NK-92 treated with Interleukin-12 subunit alpha and Interleukin-12 subunit beta, amount 100 ng/mL, for 24 hours (cell line): ENCODE results near the gene BAHCC1.

Experiments
- DNase-seq: peaks from one replicate; lab custom pipeline; 2025; lab: John Stamatoyannopoulos, UW

The BAHCC1 gene

GRCh38 chr17:81443269-81443668 lies 48.0 kb downstream of the BAHCC1 start:
- DNase-seq = no peak

GRCh38 chr17:81444610-81445339 lies 49.5 kb downstream of the BAHCC1 start:
- DNase-seq = no peak

- no peak for DNase-seq
Observed at GRCh38 chr17:81445642-81446503, 50.6 kb downstream of the BAHCC1 start.

GRCh38 chr17:81447331-81447933 lies 52.2 kb downstream of the BAHCC1 start:
- DNase-seq = no peak

- DNase-seq = no peak
Observed at GRCh38 chr17:81448442-81448841, 53.2 kb downstream of the BAHCC1 start.

- DNase-seq = no peak
Observed at GRCh38 chr17:81448950-81449349, 53.7 kb downstream of the BAHCC1 start.

DNA sequence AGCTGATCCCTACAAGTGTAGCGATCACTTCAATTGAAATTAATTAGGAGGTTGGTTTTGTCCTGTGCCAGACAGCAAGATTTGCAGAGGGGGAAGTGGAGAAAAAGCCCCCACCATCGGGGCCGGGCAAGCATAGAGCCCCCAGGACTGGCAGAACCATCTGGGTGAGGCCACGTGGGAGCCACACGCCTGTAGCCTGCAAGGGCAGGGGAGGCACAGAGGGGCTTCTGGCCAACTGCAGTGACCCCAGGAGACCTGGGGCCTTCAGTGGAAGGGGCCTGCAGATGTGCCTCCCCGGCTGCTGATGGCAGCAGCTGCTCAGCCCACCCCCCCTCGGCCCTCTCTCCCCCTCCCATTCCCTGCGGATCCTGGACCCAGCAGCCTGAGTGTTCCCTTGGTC lies 54.1 kb downstream of the BAHCC1 start:
- DNase-seq = no peak

DNA sequence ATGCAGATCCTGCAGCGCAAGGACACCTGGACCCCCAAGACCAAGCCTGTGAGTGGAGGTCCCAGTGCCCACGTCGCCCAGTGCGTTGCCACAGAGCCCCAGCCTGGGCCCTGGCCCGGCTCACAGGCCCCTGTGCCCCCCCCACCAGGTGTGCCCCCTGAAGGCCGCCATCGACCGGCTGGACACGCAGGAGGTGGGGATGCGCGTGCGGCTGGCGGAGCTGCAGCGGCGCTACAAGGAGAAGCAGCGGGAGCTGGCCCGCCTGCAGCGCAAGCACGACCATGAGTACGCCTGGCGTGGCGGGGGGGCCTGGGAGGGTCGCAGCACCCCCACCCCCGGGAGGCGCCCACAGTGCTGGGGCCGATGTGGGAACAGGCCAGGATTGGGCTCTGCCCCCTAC lies 56.6 kb downstream of the BAHCC1 start:
- DNase-seq = no peak

GRCh38 chr17:81452551-81452950 lies 57.3 kb downstream of the BAHCC1 start:
- DNase-seq = no peak

GRCh38 chr17:81453076-81453475 lies 57.8 kb downstream of the BAHCC1 start:
- DNase-seq = no peak

DNA sequence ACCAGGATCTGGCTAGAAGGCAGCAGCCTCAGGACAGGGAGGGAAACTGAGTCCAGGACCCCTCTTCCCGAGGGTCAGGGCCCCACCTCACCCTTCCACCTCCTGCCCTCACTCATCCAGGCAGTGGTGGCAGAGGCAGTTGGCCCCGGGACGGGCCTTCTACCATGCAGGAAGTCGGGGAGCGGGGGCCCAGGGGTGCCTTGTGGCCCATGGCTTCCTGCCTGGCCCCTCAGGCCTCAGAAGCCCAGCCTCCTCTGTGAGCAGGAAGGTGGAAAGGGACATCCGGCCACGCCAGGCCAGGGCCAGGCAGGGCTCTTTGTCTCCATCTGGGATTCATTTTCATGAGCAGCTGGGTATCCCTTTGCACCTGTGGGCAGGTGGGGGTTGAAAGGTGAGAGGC lies 58.5 kb downstream of the BAHCC1 start:
- peak; percentile 35 for DNase-seq

DNA sequence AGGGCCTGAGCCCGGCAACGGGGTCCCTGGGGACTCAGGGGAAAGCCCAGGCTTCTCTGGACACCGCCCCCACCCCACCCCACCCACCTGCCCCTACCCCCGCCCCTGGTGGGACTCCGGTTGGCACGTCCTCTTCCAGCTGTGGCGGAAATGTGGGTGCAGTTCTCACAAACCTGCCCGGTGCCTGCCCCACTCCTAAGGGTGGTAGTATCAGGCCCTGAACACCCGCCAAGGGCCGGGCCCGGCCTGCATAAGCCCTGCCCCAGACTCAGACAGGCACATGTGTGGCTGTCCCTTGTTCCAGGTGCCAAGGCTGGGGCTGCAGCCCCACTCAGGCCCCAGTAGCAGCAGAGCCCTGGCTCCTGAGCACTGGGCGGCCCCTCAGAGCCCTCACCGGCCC lies 59.2 kb downstream of the BAHCC1 start:
- DNase-seq = no peak

GRCh38 chr17:81455387-81455786 lies 60.1 kb downstream of the BAHCC1 start:
- DNase-seq = no peak

- no peak for DNase-seq
Observed at GRCh38 chr17:81456091-81456490, 60.8 kb downstream of the BAHCC1 start.

DNA sequence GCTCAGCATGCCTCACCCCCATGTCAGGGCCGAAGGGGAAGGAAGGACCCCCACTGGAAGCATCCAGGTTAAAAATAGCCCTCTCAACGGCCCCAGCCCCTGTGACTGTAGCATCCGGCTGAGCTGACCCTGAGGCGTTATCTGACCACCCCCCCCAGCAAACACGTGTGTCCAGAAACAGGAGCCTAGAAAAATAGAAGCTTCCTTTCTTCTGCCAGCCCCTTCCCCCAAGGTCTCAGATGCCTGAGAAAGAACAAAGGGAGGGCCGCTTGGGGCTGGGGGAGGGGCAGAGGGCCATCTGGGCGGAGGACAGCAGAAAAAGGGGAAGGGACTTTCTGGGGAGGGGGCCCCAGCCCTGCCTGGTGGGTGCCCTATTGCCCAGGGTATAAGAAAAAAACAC lies 61.5 kb downstream of the BAHCC1 start:
- no peak for DNase-seq

DNA sequence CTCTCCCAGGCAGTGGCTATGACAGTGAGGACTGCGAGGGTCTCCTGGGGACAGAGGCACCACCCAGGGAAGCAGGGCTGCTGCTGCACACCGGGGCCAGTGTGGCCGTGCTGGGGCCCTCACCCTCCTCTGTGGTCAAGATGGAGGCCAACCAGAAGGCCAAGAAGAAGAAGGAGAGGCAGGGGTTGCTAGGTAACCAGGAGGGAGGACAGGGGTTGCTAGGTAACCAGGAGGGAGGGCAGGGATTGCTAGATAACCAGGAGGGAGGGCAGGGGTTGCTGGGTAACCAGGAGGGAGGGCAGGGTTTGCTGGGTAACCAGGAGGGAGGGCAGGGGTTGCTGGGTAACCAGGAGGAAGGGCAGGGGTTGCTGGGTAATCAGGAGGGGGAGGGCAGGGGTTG lies 62.1 kb downstream of the BAHCC1 start:
- DNase-seq = no peak

DNA sequence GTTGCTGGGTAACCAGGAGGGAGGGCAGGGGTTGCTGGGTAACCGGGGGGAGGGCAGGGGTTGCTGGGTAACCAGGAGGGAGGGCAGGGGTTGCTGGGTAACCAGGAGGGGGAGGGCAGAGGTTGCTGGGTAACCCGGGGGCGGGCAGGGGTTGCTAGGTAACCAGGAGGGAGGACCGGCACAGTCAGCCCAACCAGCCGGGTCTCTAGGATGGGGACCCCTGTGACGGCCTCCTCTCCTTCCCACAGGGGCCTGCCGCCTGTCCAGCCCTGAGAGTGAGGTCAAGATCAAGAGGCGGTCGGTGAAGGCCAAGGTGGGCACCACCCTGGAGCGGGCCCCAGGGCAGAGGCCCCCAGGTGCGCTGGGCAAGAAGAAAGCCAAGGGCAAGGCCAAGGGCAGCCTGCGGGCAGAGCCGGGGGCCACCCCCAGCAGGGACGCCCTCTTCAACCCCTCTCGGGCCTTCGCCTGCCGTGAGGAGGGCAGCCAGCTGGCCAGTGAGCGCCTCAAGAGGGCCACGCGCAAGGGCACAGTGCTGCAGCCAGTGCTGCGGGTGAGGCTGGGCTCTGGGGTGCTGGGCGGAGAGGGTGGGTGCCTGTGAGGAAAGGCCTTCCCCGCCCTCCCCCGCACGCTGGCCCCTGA lies 62.8 kb downstream of the BAHCC1 start:
- DNase-seq = no peak

GRCh38 chr17:81458628-81459027 lies 63.4 kb downstream of the BAHCC1 start:
- DNase-seq = no peak

- no peak for DNase-seq
Observed at GRCh38 chr17:81459224-81459623, 64.0 kb downstream of the BAHCC1 start.

DNA sequence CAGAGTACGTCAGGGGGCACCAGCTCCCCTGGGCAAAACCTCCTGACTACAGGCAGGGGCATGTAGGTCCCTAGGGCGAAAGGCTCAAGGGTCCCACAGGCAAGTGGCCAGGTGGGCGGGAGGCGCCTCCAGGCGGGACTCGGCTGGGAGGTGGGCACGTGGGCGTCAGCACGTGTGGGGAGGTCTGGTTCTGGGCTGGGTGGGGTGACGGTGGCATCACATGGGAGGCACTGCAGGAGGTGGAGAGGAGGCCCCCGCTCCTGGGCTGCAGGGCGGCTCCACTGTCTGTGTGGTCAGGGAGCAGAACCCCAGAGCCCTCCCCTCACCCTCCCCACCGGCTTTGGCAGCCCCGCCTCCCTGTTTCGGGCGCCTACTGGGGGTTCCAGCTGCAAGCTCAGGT lies 64.6 kb downstream of the BAHCC1 start:
- DNase-seq = no peak

DNA sequence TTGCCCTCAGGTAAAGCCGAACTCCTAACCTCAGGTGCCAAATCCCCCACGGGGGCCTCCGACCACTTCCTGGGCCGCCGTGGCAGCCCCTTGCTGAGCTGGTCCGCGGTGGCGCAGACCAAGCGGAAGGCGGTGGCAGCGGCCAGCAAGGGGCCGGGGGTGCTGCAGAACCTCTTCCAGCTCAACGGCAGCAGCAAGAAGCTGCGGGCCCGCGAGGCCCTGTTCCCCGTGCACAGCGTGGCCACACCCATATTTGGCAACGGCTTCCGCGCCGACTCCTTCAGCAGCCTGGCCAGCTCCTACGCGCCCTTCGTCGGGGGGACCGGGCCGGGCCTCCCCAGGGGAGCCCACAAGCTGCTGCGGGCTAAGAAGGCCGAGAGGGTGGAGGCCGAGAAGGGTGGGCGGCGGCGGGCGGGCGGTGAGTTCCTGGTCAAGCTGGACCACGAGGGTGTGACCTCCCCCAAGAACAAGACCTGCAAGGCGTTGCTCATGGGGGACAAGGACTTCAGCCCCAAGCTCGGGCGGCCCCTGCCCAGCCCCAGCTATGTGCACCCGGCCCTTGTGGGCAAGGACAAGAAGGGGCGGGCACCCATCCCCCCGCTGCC lies 65.7 kb downstream of the BAHCC1 start:
- DNase-seq = peak; percentile 80
